ENCODE results near the gene TDP2.

- TF ChIP-seq CTCF (IDR thresholded peaks at IDR 0.05; ENCODE audit: insufficient read depth, low read depth, low read length) = no peak
- TF ChIP-seq EZH2 (IDR thresholded peaks at IDR 0.05; ENCODE audit: insufficient read depth, low read length) = no peak
Measured at GRCh38 chr6:24680582-24680981, 13.9 kb upstream of the TDP2 start.

All from astrocyte (in vitro differentiated cells and primary cell).